Osteoblast (primary cell): ENCODE measurements around the gene LYZL6. TPM values are rescaled to one million over a fixed set of nuclear protein-coding genes. Genes with fewer than 3 reads are reported as not detected.

Source experiments
- DNase-seq: peaks from one replicate; pipeline ENCODE4 v3.0.0; 2011; ENCODE audit warnings: low spot score, mixed read lengths; ENCODE audit not compliant: insufficient read length; ENCODE audit errors: missing footprints
- H2AFZ ChIP-seq: 2 replicates; pipeline ENCODE4 v1.6.0; 2011; ENCODE audit warnings: mild to moderate bottlenecking, low read length
- H3K27ac ChIP-seq: 2 replicates; pipeline ENCODE4 v1.5.1; 2011; ENCODE audit warnings: mild to moderate bottlenecking, low read depth, low read length, moderate library complexity
- H3K27me3 ChIP-seq: 2 replicates; pipeline ENCODE4 v1.6.0; 2012; ENCODE audit warnings: mild to moderate bottlenecking, control low read depth, inconsistent platforms, low read length, moderate library complexity; ENCODE audit not compliant: insufficient read depth
- H3K36me3 ChIP-seq: 2 replicates; pipeline ENCODE4 v1.5.1; 2011; ENCODE audit warnings: mild to moderate bottlenecking, low read length, control low read depth, moderate library complexity; ENCODE audit not compliant: insufficient read depth
- H3K4me1 ChIP-seq: 2 replicates; pipeline ENCODE4 v1.5.1; 2011; ENCODE audit warnings: mild to moderate bottlenecking, low read length, control low read depth, moderate library complexity; ENCODE audit not compliant: insufficient read depth
- H3K4me2 ChIP-seq: 2 replicates; pipeline ENCODE4 v1.6.0; 2011; ENCODE audit warnings: mild to moderate bottlenecking, low read length; ENCODE audit not compliant: insufficient read depth
- H3K4me3 ChIP-seq: fragments of 200-600 bp; sonication (generic); 3 replicates; pipeline ENCODE4 v1.5.1; 2012; ENCODE audit warnings: mild to moderate bottlenecking, low read length, inconsistent platforms; ENCODE audit not compliant: insufficient read depth
- H3K79me2 ChIP-seq: 2 replicates; pipeline ENCODE4 v1.6.0; 2012; ENCODE audit warnings: mild to moderate bottlenecking, low read length, control low read depth, inconsistent platforms; ENCODE audit not compliant: insufficient read depth
- H3K9me3 ChIP-seq: 2 replicates; pipeline ENCODE4 v1.5.1; 2011; ENCODE audit warnings: low read depth, low read length, control low read depth
- H4K20me1 ChIP-seq: 2 replicates; pipeline ENCODE4 v1.6.0; 2012; ENCODE audit warnings: mild to moderate bottlenecking, low read length, control low read depth; ENCODE audit not compliant: insufficient read depth
- total RNA-seq: library from RNA; depleted of rRNA; stranded (reverse); fragments of >200 nt; gene quantifications from 2 replicates; pipeline ENCODE4 v1.2.3, GENCODE V29; 2012
- TF ChIP-seq, protein P1 (sequence below): IDR thresholded peaks from 2 replicates; pipeline ENCODE4 v1.5.1; 2011; ENCODE audit warnings: mild to moderate bottlenecking, low read depth, low read length, moderate library complexity; ENCODE audit errors: extremely low read depth

The LYZL6 gene
- total RNA-seq, 1 donor, result not detected

DNA sequence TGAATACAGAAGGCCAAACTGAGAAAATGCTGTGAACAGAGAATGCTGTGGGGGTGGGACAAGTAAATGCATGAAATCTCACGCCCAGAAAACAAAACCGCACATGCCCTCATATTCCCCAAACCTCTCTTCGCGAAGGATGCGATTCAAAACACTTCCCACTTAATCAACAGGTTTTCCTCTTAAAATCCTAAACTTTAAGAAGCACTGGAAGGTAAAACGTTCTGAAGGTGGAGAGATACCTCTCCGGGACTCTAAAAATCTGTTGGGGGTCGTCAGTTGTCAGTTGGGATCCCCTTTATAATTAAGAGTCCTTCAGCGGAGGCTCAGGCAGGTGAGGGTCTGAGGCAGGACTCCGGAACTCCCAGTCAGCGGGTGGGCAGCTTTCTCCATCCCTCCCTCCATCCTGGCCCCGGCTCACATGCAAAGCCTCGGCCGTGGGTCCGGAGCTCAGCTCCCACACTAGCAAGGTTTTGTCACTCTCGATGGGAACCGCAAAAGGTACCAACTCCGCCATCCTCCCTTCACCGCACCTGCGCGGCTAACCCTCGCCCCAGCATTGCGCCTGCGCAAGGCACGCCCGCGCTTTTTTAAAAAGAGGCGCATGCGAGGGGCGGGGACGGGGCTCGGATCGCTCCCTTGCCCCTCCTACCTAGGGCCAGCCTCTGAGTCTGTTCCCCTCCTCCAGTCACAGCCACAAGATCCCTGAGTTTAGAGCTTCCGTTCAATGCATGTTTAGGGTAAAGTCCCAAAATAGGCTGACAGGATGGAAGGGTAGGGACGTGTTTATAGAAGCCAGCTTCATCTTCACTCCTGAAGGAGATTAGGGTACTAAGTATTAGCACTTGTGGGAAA is 13.1 kb downstream of the LYZL6 start, which contains the start of gene RDM1:
TSS of gene RDM1 (minus strand) at position 563 of the 855 bp plus-strand sequence. CDS start at position 517, 46 bp downstream.
- peak within 1 kb of the TSS; percentile 85 for H3K4me2 ChIP-seq
- no peaks in the 10 kb centered on the region for H3K79me2 ChIP-seq
- TF ChIP-seq, protein P1, sequence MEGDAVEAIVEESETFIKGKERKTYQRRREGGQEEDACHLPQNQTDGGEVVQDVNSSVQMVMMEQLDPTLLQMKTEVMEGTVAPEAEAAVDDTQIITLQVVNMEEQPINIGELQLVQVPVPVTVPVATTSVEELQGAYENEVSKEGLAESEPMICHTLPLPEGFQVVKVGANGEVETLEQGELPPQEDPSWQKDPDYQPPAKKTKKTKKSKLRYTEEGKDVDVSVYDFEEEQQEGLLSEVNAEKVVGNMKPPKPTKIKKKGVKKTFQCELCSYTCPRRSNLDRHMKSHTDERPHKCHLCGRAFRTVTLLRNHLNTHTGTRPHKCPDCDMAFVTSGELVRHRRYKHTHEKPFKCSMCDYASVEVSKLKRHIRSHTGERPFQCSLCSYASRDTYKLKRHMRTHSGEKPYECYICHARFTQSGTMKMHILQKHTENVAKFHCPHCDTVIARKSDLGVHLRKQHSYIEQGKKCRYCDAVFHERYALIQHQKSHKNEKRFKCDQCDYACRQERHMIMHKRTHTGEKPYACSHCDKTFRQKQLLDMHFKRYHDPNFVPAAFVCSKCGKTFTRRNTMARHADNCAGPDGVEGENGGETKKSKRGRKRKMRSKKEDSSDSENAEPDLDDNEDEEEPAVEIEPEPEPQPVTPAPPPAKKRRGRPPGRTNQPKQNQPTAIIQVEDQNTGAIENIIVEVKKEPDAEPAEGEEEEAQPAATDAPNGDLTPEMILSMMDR, result no peak
- H3K27ac ChIP-seq, result no peak within 1 kb of the TSS
- DNase-seq, result peak; percentile 96
- no peaks in the 10 kb centered on the region for H3K27me3 ChIP-seq
- no peaks in the 10 kb centered on the region for H3K36me3 ChIP-seq
- H3K4me3 ChIP-seq, result peak within 1 kb of the TSS; percentile 75
- no peaks in the 10 kb centered on the region for H4K20me1 ChIP-seq
- peaks cover 33% of the 10 kb centered on the region for H3K4me1 ChIP-seq
- H3K9me3 ChIP-seq, result no peaks in the 10 kb centered on the region
- peak within 1 kb of the TSS; percentile 96 for H2AFZ ChIP-seq

- Histone ChIP-seq H3K27ac (no peak overlapping the region), H3K79me2 (no peaks in the 10 kb centered on the region), H2AFZ (no peak overlapping the region), H3K4me1 (peaks cover 29% of the 10 kb centered on the region), H3K36me3 (no peaks in the 10 kb centered on the region), H4K20me1 (no peaks in the 10 kb centered on the region), H3K9me3 (no peaks in the 10 kb centered on the region), H3K4me2 (no peak overlapping the region), H3K4me3 (no peak overlapping the region), H3K27me3 (no peaks in the 10 kb centered on the region)
- TF ChIP-seq, protein P1, result no peak
- no peak for DNase-seq
Observed at GRCh38 chr17:35927714-35928113, 15.8 kb downstream of the LYZL6 start.

DNA sequence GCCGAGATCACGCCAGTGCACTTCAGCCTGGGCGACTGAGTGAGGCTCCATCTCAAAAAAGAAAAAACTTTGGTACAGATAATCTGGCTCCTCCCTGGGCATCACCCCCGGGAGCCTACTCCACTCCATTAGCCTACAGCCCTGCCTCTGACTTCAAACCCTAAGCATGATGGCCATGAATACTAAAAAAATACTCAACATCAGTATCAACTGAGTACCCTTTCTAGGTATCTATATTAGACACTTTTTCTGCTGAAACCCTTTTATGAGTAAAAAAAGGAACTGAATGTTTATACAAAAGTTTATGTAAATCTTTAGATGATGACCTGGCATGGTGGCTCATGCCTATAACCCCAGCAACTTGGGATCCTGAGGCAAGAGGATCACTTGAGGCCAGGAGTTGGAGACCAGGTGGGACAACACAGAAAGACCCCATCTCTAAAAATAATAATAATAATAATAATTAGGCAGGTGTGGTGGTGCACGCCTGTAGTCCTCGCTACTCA is 19.9 kb downstream of the LYZL6 start:
- Histone ChIP-seq H3K4me3 (no peak overlapping the region), H3K27me3 (no peaks in the 10 kb centered on the region), H2AFZ (no peak overlapping the region), H3K79me2 (no peaks in the 10 kb centered on the region), H3K36me3 (no peaks in the 10 kb centered on the region), H3K27ac (no peak overlapping the region), H4K20me1 (no peaks in the 10 kb centered on the region), H3K4me2 (no peak overlapping the region), H3K4me1 (no peaks in the 10 kb centered on the region), H3K9me3 (no peaks in the 10 kb centered on the region)
- TF ChIP-seq, protein P1, result no peak
- no peak for DNase-seq

GRCh38 chr17:35920229-35920628 is 23.3 kb downstream of the LYZL6 start:
- no peak for DNase-seq
- no peaks in the 10 kb centered on the region for H3K4me1 ChIP-seq
- no peaks in the 10 kb centered on the region for H3K79me2 ChIP-seq
- H3K4me3 ChIP-seq, result no peak overlapping the region
- no peak overlapping the region for H3K27ac ChIP-seq
- H3K4me2 ChIP-seq, result no peak overlapping the region
- H3K27me3 ChIP-seq, result no peaks in the 10 kb centered on the region
- H4K20me1 ChIP-seq, result no peaks in the 10 kb centered on the region
- H3K36me3 ChIP-seq, result no peaks in the 10 kb centered on the region
- H2AFZ ChIP-seq, result no peak overlapping the region
- H3K9me3 ChIP-seq, result no peaks in the 10 kb centered on the region
- TF ChIP-seq, protein P1, result no peak
